A549 (cell line): ENCODE data around the gene FHIT.

Source experiments
- CEBPB ChIP-seq, 2 experiments: fragments of >200 bp in 1 of 2; sonication (Bioruptor Twin) in 1 of 2; formaldehyde crosslinking in 1 of 2; IDR thresholded peaks; 2 replicates each; pipeline ENCODE4 v1.6.1; 2012 to 2016
- CHD2 ChIP-seq: fragments of 150-350 bp; IDR thresholded peaks from 2 replicates; pipeline ENCODE4 v1.6.1; 2014; ENCODE audit warnings: low read length; ENCODE audit not compliant: partially characterized antibody
- E2F6 ChIP-seq: IDR thresholded peaks from 2 replicates; pipeline ENCODE4 v1.6.1; 2012; ENCODE audit warnings: low read depth, borderline replicate concordance
- FOSL2 ChIP-seq, 2 experiments: fragments of 450-650 bp in 1 of 2; fragments of >200 bp in 1 of 2; sonication (Bioruptor Twin) in 1 of 2; formaldehyde crosslinking; IDR thresholded peaks; 2 replicates each; pipeline versions ENCODE4 v1.5.0 to v1.6.1; 2016 to 2020; ENCODE audit warnings: mild to moderate bottlenecking in 1 of 2, moderate library complexity in 1 of 2
- MAX ChIP-seq: IDR thresholded peaks from 2 replicates; pipeline ENCODE4 v1.6.1; 2012
- MAZ ChIP-seq: fragments of 150-350 bp; IDR thresholded peaks from 2 replicates; pipeline ENCODE4 v1.6.1; 2014; ENCODE audit warnings: antibody characterized with exemption, low read depth, low read length, borderline replicate concordance
- MYC ChIP-seq: IDR thresholded peaks from 2 replicates; pipeline ENCODE4 v1.6.1; 2012; ENCODE audit warnings: mild to moderate bottlenecking, inconsistent platforms, low read length, improper control_type of control experiment, borderline replicate concordance
- POLR2A ChIP-seq: IDR thresholded peaks from 2 replicates; pipeline ENCODE4 v1.6.1; 2012; ENCODE audit warnings: mild to moderate bottlenecking, low read length
- ZFP36 ChIP-seq: fragments of 450-650 bp; IDR thresholded peaks from 2 replicates; pipeline ENCODE4 v1.6.1; 2014; ENCODE audit warnings: borderline replicate concordance; ENCODE audit not compliant: partially characterized antibody
- ZNF302 ChIP-seq: fragments of 250-450 bp; sonication (Bioruptor Pico); IDR thresholded peaks from 2 replicates; pipeline ENCODE4 v1.9.0; 2021; ENCODE audit warnings: inconsistent platforms, mild to moderate bottlenecking, moderate library complexity
- ZSCAN20 ChIP-seq: fragments of 250-450 bp; sonication (Bioruptor Pico); IDR thresholded peaks from 2 replicates; pipeline ENCODE4 v1.8.0; 2022; ENCODE audit warnings: mild to moderate bottlenecking, moderate library complexity
- TF ChIP-seq, protein P1 (sequence below): fragments of 250-450 bp; sonication (Bioruptor Pico); IDR thresholded peaks from 2 replicates; pipeline ENCODE4 v1.5.0; 2021; ENCODE audit warnings: mild to moderate bottlenecking, moderate library complexity, borderline replicate concordance
- TF ChIP-seq, protein P2 (sequence below): fragments of >200 bp; sonication (Bioruptor Twin); formaldehyde crosslinking; IDR thresholded peaks from 3 replicates; pipeline ENCODE4 v1.5.1; 2016
- TF ChIP-seq, protein P3 (sequence below): fragments of 200-600 bp; sonication (generic); IDR thresholded peaks from 2 replicates; pipeline ENCODE4 v1.6.1; 2016; ENCODE audit warnings: antibody characterized with exemption, mild to moderate bottlenecking, moderate library complexity

GRCh38 chr3:59754456-59755129 is 1496.7 kb downstream of the FHIT start:
- no peak for TF ChIP-seq CEBPB (IDR thresholded peaks at IDR 0.05)
- TF ChIP-seq, protein P1, sequence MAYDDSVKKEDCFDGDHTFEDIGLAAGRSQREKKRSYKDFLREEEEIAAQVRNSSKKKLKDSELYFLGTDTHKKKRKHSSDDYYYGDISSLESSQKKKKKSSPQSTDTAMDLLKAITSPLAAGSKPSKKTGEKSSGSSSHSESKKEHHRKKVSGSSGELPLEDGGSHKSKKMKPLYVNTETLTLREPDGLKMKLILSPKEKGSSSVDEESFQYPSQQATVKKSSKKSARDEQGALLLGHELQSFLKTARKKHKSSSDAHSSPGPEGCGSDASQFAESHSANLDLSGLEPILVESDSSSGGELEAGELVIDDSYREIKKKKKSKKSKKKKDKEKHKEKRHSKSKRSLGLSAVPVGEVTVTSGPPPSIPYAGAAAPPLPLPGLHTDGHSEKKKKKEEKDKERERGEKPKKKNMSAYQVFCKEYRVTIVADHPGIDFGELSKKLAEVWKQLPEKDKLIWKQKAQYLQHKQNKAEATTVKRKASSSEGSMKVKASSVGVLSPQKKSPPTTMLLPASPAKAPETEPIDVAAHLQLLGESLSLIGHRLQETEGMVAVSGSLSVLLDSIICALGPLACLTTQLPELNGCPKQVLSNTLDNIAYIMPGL: no peak
- no peak for TF ChIP-seq ZSCAN20 (CRISPR knock-in tag)
- TF ChIP-seq, protein P2, sequence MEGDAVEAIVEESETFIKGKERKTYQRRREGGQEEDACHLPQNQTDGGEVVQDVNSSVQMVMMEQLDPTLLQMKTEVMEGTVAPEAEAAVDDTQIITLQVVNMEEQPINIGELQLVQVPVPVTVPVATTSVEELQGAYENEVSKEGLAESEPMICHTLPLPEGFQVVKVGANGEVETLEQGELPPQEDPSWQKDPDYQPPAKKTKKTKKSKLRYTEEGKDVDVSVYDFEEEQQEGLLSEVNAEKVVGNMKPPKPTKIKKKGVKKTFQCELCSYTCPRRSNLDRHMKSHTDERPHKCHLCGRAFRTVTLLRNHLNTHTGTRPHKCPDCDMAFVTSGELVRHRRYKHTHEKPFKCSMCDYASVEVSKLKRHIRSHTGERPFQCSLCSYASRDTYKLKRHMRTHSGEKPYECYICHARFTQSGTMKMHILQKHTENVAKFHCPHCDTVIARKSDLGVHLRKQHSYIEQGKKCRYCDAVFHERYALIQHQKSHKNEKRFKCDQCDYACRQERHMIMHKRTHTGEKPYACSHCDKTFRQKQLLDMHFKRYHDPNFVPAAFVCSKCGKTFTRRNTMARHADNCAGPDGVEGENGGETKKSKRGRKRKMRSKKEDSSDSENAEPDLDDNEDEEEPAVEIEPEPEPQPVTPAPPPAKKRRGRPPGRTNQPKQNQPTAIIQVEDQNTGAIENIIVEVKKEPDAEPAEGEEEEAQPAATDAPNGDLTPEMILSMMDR: no peak
- TF ChIP-seq FOSL2 (IDR thresholded peaks at IDR 0.05): no peak
- no peak for TF ChIP-seq FOSL2 (CRISPR knock-in tag; IDR thresholded peaks at IDR 0.05)
- TF ChIP-seq CHD2: no peak
- TF ChIP-seq, protein P3, sequence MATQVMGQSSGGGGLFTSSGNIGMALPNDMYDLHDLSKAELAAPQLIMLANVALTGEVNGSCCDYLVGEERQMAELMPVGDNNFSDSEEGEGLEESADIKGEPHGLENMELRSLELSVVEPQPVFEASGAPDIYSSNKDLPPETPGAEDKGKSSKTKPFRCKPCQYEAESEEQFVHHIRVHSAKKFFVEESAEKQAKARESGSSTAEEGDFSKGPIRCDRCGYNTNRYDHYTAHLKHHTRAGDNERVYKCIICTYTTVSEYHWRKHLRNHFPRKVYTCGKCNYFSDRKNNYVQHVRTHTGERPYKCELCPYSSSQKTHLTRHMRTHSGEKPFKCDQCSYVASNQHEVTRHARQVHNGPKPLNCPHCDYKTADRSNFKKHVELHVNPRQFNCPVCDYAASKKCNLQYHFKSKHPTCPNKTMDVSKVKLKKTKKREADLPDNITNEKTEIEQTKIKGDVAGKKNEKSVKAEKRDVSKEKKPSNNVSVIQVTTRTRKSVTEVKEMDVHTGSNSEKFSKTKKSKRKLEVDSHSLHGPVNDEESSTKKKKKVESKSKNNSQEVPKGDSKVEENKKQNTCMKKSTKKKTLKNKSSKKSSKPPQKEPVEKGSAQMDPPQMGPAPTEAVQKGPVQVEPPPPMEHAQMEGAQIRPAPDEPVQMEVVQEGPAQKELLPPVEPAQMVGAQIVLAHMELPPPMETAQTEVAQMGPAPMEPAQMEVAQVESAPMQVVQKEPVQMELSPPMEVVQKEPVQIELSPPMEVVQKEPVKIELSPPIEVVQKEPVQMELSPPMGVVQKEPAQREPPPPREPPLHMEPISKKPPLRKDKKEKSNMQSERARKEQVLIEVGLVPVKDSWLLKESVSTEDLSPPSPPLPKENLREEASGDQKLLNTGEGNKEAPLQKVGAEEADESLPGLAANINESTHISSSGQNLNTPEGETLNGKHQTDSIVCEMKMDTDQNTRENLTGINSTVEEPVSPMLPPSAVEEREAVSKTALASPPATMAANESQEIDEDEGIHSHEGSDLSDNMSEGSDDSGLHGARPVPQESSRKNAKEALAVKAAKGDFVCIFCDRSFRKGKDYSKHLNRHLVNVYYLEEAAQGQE: no peak
- TF ChIP-seq MYC: no peak
- no peak for TF ChIP-seq ZNF302 (CRISPR knock-in tag)
- no peak for TF ChIP-seq E2F6
- no peak for TF ChIP-seq MAX
- TF ChIP-seq POLR2A: no peak
- no peak for TF ChIP-seq ZFP36
- no peak for TF ChIP-seq MAZ
